HepG2 (cell line): ENCODE data around the gene ARHGAP35. TPM values are rescaled to one million over a fixed set of nuclear protein-coding genes. Genes with fewer than 3 reads are reported as not detected.

Experiments used
- ATAC-seq: fragments of 200-7000 bp; cut with Tn5 transposase; 3 replicates; pipeline ENCODE4 v1.9.1; 2020; ENCODE audit warnings: mild to moderate bottlenecking, moderate library complexity
- BruUV-seq: library from RNA; stranded (reverse); fragments of 400-500 nt; replicated peaks from 2 replicates; lab custom pipeline; 2021; lab: Mats Ljungman, UMichigan
- CTCF ChIA-PET: fragments of 300-600 bp; formaldehyde crosslinking; extraction: SDS; loops from one replicate; lab custom pipeline; 2021; ENCODE audit warnings: low total read pairs, inconsistent platforms, low intra/inter-chr PET ratio; lab: Yijun Ruan, JAX
- POLR2A ChIA-PET: fragments of 350-600 bp; sonication (Branson Sonifier 250); formaldehyde crosslinking; loops from one replicate; lab custom pipeline; 2020; ENCODE audit warnings: antibody characterized with exemption, inconsistent platforms; lab: Yijun Ruan, JAX
- DNase-seq: peaks from one replicate; pipeline ENCODE4 v3.0.0-alpha.2; 2015; ENCODE audit warnings: low spot score
- FAIRE-seq: peaks from 3 replicates; lab custom pipeline; 2011; peaks lifted over from hg19 to GRCh38; lab: Jason Lieb, UNC
- H2AFZ ChIP-seq: one replicate; pipeline ENCODE4 v1.6.1; 2011; ENCODE audit warnings: low read length, inconsistent platforms
- H3K27ac ChIP-seq: fragments of 300-600 bp; 3 replicates; pipeline ENCODE4 v1.8.0; 2011; ENCODE audit warnings: mixed run types, mild to moderate bottlenecking, mixed read lengths, low read length, inconsistent platforms; ENCODE audit not compliant: insufficient read depth; ENCODE audit errors: extremely low read length
- H3K27me3 ChIP-seq, 2 experiments: fragments of 200-600 bp in 1 of 2; 2 replicates in 1 of 2; 3 replicates in 1 of 2; pipeline versions ENCODE4 v1.6.0 to v1.8.0; 2011; ENCODE audit warnings: low read length in 2 of 2, mild to moderate bottlenecking in 2 of 2, moderate library complexity in 2 of 2, inconsistent platforms in 1 of 2; ENCODE audit not compliant: insufficient read depth in 2 of 2, control insufficient read depth in 1 of 2
- H3K36me3 ChIP-seq, 2 experiments: fragments of 200-600 bp in 1 of 2; replicated peaks in 1 of 2; 2 replicates in 1 of 2; 3 replicates in 1 of 2; pipeline versions ENCODE4 v1.5.1 to v1.8.0; 2011; ENCODE audit warnings: low read length in 2 of 2, inconsistent platforms in 1 of 2; ENCODE audit not compliant: insufficient read depth in 2 of 2, control insufficient read depth in 1 of 2
- H3K4me1 ChIP-seq: 2 replicates; pipeline ENCODE4 v1.5.1; 2012; ENCODE audit warnings: low read length, inconsistent platforms; ENCODE audit not compliant: insufficient read depth
- H3K4me2 ChIP-seq: 2 replicates; pipeline ENCODE4 v1.6.0; 2011; ENCODE audit warnings: low read depth, low read length, inconsistent platforms
- H3K4me3 ChIP-seq, 3 experiments: fragments of 200-600 bp in 1 of 3; sonication (generic), shearing (Covaris generic) in 1 of 3; replicated peaks in 1 of 3; 2 replicates each; pipeline ENCODE4 v1.5.1; 2011 to 2016; ENCODE audit warnings: low read length in 3 of 3, inconsistent platforms in 2 of 3, low read depth in 2 of 3, mild to moderate bottlenecking in 2 of 3, control low read depth in 1 of 3, mixed read lengths in 1 of 3; ENCODE audit not compliant: insufficient read depth in 1 of 3
- H3K79me2 ChIP-seq: one replicate; pipeline ENCODE4 v1.6.1; 2011; ENCODE audit warnings: low read length, inconsistent platforms; ENCODE audit not compliant: insufficient read depth
- H3K9ac ChIP-seq: 2 replicates; pipeline ENCODE4 v1.6.0; 2011; ENCODE audit warnings: mild to moderate bottlenecking, low read depth, low read length, inconsistent platforms; ENCODE audit not compliant: insufficient read depth
- H3K9me3 ChIP-seq: 2 replicates; pipeline ENCODE4 v1.5.1; 2012; ENCODE audit warnings: mild to moderate bottlenecking, low read length
- H4K20me1 ChIP-seq: 2 replicates; pipeline ENCODE4 v1.6.0; 2011; ENCODE audit warnings: inconsistent platforms, mild to moderate bottlenecking, low read length, moderate library complexity; ENCODE audit not compliant: insufficient read depth
- DR1 ChIP-seq: sonication (generic); formaldehyde crosslinking; IDR thresholded peaks from 2 replicates; pipeline ENCODE4 v1.8.0; 2021; ENCODE audit warnings: mild to moderate bottlenecking, missing genetic modification reagents, inconsistent platforms
- FOXK1 ChIP-seq: sonication (generic); formaldehyde crosslinking; IDR thresholded peaks from 2 replicates; pipeline ENCODE4 v1.4.0; 2020; ENCODE audit warnings: low read depth, missing genetic modification reagents, borderline replicate concordance
- HMG20A ChIP-seq: IDR thresholded peaks from 2 replicates; pipeline ENCODE4 v1.6.1; 2016; ENCODE audit warnings: borderline replicate concordance
- NAIF1 ChIP-seq: sonication (generic); formaldehyde crosslinking; IDR thresholded peaks from 2 replicates; pipeline ENCODE4 v1.5.0; 2020; ENCODE audit warnings: mild to moderate bottlenecking, missing genetic modification reagents, borderline replicate concordance
- NFKB2 ChIP-seq: sonication (generic); formaldehyde crosslinking; IDR thresholded peaks from 2 replicates; pipeline ENCODE4 v1.4.0; 2020; ENCODE audit warnings: missing genetic modification reagents, borderline replicate concordance
- RARA ChIP-seq: IDR thresholded peaks from 2 replicates; pipeline ENCODE4 v1.6.1; 2016; ENCODE audit warnings: missing genetic modification reagents, missing compliant biosample characterization
- SIN3B ChIP-seq: fragments of 150-350 bp; IDR thresholded peaks from 2 replicates; pipeline ENCODE4 v1.6.1; 2014; ENCODE audit warnings: low read length
- SPEN ChIP-seq: sonication (generic); formaldehyde crosslinking; IDR thresholded peaks from 2 replicates; pipeline ENCODE4 v1.5.1; 2020; ENCODE audit warnings: low read depth, mild to moderate bottlenecking, missing genetic modification reagents
- ZNF138 ChIP-seq: sonication (generic); formaldehyde crosslinking; IDR thresholded peaks from 2 replicates; pipeline ENCODE4 v1.5.0; 2020; ENCODE audit warnings: mild to moderate bottlenecking, low read depth, missing genetic modification reagents
- ZNF430 ChIP-seq: sonication (generic); formaldehyde crosslinking; IDR thresholded peaks from 2 replicates; pipeline ENCODE4 v1.9.0; 2021; ENCODE audit warnings: mild to moderate bottlenecking, missing genetic modification reagents
- ZNF678 ChIP-seq: sonication (generic); formaldehyde crosslinking; IDR thresholded peaks from 2 replicates; pipeline ENCODE4 v1.4.0; 2020; ENCODE audit warnings: mild to moderate bottlenecking, missing genetic modification reagents
- WGBS: methylation state at CpG from one replicate; pipeline ENCODE4 v1.1.6; 2017; ENCODE audit warnings: low lambda C conversion rate; 5-methylcytosine and 5-hydroxymethylcytosine counted together
- in situ Hi-C: cut with HindIII; loops from 2 replicates; pipeline ENCODE4 v1.10.0; 2017; ENCODE audit warnings: low pct_unique_long_range_greater_than_20kb; ENCODE audit not compliant: extremely low pct_ligation_motif_present
- intact Hi-C: fragments of 100-400 bp; cut with micrococcal nuclease; formaldehyde crosslinking; loops from one replicate; pipeline ENCODE4 v1.10.0; 2022; ENCODE audit not compliant: unreplicated experiment
- polyA plus RNA-seq, 8 experiments: library from polyadenylated mRNA; depleted of rRNA in 3 of 8; stranded (reverse) in 7 of 8; unstranded in 1 of 8; fragments of >200 nt; fragmentation: Illumina TruSeq in 4 of 8; extraction: Trizol in 4 of 8; gene quantifications; 2 replicates each; pipeline versions ENCODE4 v1.2.1 to v1.2.3, GENCODE V29; 2011 to 2016; ENCODE audit warnings: low read depth in 4 of 8, missing spikeins in 1 of 8, mixed read lengths in 1 of 8; ENCODE audit not compliant: insufficient read depth in 1 of 8
- total RNA-seq, 5 experiments: library from RNA; depleted of rRNA; stranded (reverse); fragments of >200 nt; fragmentation: Illumina TruSeq; extraction: Trizol; gene quantifications; 2 replicates each; pipeline ENCODE4 v1.2.3, GENCODE V29; 2016; ENCODE audit warnings: low read depth in 1 of 5

ARHGAP35 gene
- total and polyA plus RNA-seq, 2 of the 13 experiments (the other 11 are each of a cell fraction or from before 2014, with no cell fraction given), result 30.1 to 30.2 TPM

DNA sequence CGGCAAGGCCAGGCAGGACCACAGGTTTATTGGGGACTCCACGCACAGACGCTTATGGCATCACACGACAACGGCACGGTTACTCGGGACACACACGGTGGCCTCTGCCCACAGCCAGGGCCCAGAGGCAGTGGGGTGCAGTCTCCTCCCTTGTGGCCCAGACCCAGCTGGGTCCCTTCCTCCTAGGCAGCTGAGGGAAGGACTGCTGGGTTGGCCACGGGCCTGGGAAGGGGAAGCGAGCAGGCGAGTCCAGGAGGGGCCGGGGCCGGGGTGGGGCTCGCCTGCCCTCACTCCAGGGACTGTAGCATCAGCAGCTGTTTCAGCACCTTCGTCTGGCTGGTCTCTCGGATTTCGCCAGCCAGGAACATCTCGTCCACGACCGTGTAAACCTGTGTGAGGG is 22.6 kb upstream of the ARHGAP35 start:
- Histone ChIP-seq H3K9ac (no peak overlapping the region), H3K36me3 (peaks cover 12 to 27% of the 10 kb centered on the region in 2 experiments), H3K27ac (no peak overlapping the region), H3K79me2 (no peaks in the 10 kb centered on the region), H2AFZ (no peak overlapping the region), H3K9me3 (no peaks in the 10 kb centered on the region), H3K4me1 (peaks cover 31% of the 10 kb centered on the region), H3K4me3 (no peak overlapping the region), H4K20me1 (0 out of 2 replicates have a peak, but pooled peaks cover 5% of the 10 kb centered on the region), H3K27me3 (no peaks in the 10 kb centered on the region), H3K4me2 (no peak overlapping the region)
- intact Hi-C loops (loop anchor here (5.0 kb wide), 1 partner anchor 66 kb away; no protein-coding TSS in a partner anchor), in situ Hi-C loops (no loop called here)
- FAIRE-seq (no peak), ATAC-seq (no peak), DNase-seq (no peak)
- TF ChIP-seq NAIF1 (CRISPR knock-in tag) (no peak), FOXK1 (CRISPR knock-in tag) (no peak), ZNF678 (CRISPR knock-in tag) (no peak), SIN3B (no peak), ZNF138 (CRISPR knock-in tag) (no peak), ZNF430 (no peak), RARA (CRISPR knock-in tag) (no peak), NFKB2 (CRISPR knock-in tag) (no peak), SPEN (CRISPR knock-in tag) (no peak), DR1 (no peak), HMG20A (CRISPR knock-in tag) (no peak)
- WGBS, result 98% methylated on average over 10 of the region's 20 CpGs
- no TSS peak for BruUV-seq
- ChIA-PET CTCF (no interaction called here), POLR2A (no interaction called here)
